Measurements from ENCODE around the gene ANKRD28. TPM values are rescaled to one million over a fixed set of nuclear protein-coding genes. Genes with fewer than 3 reads are reported as not detected.
A peak's percentile ranks its signal among the peaks of the same experiment; 100 is the strongest.

ANKRD28 gene
- total RNA-seq, 4 donors from 2014 or later: 39.0 to 81.1 (median 49.5) TPM

DNA sequence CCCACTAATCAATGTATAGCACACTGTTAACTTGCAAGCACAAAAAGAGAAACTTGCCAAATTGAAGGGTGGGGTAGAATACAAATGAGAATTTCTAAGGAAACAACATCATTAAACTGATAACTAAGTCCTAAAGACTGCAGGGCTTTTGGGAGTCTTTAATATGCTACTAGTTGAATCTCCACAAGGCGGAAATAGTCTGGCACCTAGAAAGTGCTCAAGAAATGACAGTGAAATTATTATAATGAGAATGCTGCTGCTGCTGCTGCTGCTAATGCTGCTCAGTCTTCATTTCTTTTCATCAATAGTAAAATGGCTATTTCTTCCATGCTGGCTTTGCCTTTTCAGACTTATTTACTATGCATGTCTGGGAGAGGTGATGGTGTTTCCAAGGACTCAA is 104.4 kb downstream of the ANKRD28 start:
- H3K4me1 ChIP-seq: no peaks in the 10 kb centered on the region
- H3K36me3 ChIP-seq: peaks cover 0 to 34% (median 14%) of the 10 kb centered on the region in 4 donors
- H3K4me3 ChIP-seq: no peak overlapping the region
- WGBS, 2 donors (ENCODE audit: low coverage in 1 of 2): 57 to 60% methylated on average over 1 of the region's 1 CpG
- H3K27me3 ChIP-seq: no peaks in the 10 kb centered on the region
- no peak overlapping the region for H3K27ac ChIP-seq
- in situ Hi-C loops (cut with MboI; ENCODE audit: low pct_ligation_motif_present in 1 of 4, low pct_unique_long_range_greater_than_20kb in 1 of 4, low sequenced_read_pairs in 3 of 4) (no loop called here), intact Hi-C loops (cut with DNase I; ENCODE audit: low total_unique reads) (no loop called here)
- DNase-seq: no peak
- no peaks in the 10 kb centered on the region for H3K9me3 ChIP-seq
- TF ChIP-seq POLR2A (IDR thresholded peaks at IDR 0.05) (no peak), POLR2AphosphoS5 (IDR thresholded peaks at IDR 0.05) (no peak), EP300 (IDR thresholded peaks at IDR 0.05; ENCODE audit: low read depth) (no peak)
- TF ChIP-seq, protein P1, sequence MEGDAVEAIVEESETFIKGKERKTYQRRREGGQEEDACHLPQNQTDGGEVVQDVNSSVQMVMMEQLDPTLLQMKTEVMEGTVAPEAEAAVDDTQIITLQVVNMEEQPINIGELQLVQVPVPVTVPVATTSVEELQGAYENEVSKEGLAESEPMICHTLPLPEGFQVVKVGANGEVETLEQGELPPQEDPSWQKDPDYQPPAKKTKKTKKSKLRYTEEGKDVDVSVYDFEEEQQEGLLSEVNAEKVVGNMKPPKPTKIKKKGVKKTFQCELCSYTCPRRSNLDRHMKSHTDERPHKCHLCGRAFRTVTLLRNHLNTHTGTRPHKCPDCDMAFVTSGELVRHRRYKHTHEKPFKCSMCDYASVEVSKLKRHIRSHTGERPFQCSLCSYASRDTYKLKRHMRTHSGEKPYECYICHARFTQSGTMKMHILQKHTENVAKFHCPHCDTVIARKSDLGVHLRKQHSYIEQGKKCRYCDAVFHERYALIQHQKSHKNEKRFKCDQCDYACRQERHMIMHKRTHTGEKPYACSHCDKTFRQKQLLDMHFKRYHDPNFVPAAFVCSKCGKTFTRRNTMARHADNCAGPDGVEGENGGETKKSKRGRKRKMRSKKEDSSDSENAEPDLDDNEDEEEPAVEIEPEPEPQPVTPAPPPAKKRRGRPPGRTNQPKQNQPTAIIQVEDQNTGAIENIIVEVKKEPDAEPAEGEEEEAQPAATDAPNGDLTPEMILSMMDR (IDR thresholded peaks at IDR 0.05): peak in 1 of 5 experiments; percentile 3

- Histone ChIP-seq H3K36me3 (peaks cover 0 to 44% (median 12%) of the 10 kb centered on the region in 4 donors), H3K27me3 (no peaks in the 10 kb centered on the region), H3K27ac (no peak overlapping the region), H3K4me1 (no peaks in the 10 kb centered on the region), H3K9me3 (no peaks in the 10 kb centered on the region), H3K4me3 (no peak overlapping the region)
- in situ Hi-C loops (cut with MboI; ENCODE audit: low pct_ligation_motif_present in 1 of 4, low pct_unique_long_range_greater_than_20kb in 1 of 4, low sequenced_read_pairs in 3 of 4): no loop called here
- DNase-seq: no peak
- intact Hi-C loops (cut with DNase I; ENCODE audit: low total_unique reads): no loop called here
- WGBS, 2 donors (ENCODE audit: low coverage in 1 of 2): 93 to 100% methylated on average over 4 to 5 of the region's 5 CpGs
- TF ChIP-seq POLR2A (IDR thresholded peaks at IDR 0.05) (no peak), EP300 (IDR thresholded peaks at IDR 0.05; ENCODE audit: low read depth) (no peak), POLR2AphosphoS5 (IDR thresholded peaks at IDR 0.05) (no peak)
- TF ChIP-seq, protein P1 (IDR thresholded peaks at IDR 0.05): no peak
Observed at GRCh38 chr3:15690748-15691147, 107.0 kb downstream of the ANKRD28 start.

GRCh38 chr3:15690230-15690629 is 107.5 kb downstream of the ANKRD28 start:
- intact Hi-C loops (cut with DNase I; ENCODE audit: low total_unique reads) (no loop called here), in situ Hi-C loops (cut with MboI; ENCODE audit: low pct_ligation_motif_present in 1 of 4, low pct_unique_long_range_greater_than_20kb in 1 of 4, low sequenced_read_pairs in 3 of 4) (no loop called here)
- 88 to 90% methylated on average over 3 to 4 of the region's 4 CpGs for WGBS, 2 donors (ENCODE audit: low coverage in 1 of 2)
- Histone ChIP-seq H3K9me3 (no peaks in the 10 kb centered on the region), H3K4me1 (no peaks in the 10 kb centered on the region), H3K4me3 (no peak overlapping the region), H3K36me3 (peaks cover 0 to 46% (median 10%) of the 10 kb centered on the region in 4 donors), H3K27ac (no peak overlapping the region), H3K27me3 (no peaks in the 10 kb centered on the region)
- TF ChIP-seq, protein P1 (IDR thresholded peaks at IDR 0.05): no peak
- TF ChIP-seq EP300 (IDR thresholded peaks at IDR 0.05; ENCODE audit: low read depth) (no peak), POLR2A (IDR thresholded peaks at IDR 0.05) (no peak), POLR2AphosphoS5 (IDR thresholded peaks at IDR 0.05) (no peak)
- no peak for DNase-seq

- 87 to 88% methylated on average over 5 to 7 of the region's 7 CpGs for WGBS, 2 donors (ENCODE audit: low coverage in 1 of 2)
- no peak for DNase-seq
- Histone ChIP-seq H3K27ac (no peak overlapping the region), H3K4me3 (no peak overlapping the region), H3K27me3 (no peaks in the 10 kb centered on the region), H3K4me1 (peaks cover 0 to 20% (median 1%) of the 10 kb centered on the region in 4 donors), H3K9me3 (no peaks in the 10 kb centered on the region), H3K36me3 (peaks cover 0 to 31% (median 12%) of the 10 kb centered on the region in 4 donors)
- intact Hi-C loops (cut with DNase I; ENCODE audit: low total_unique reads): no loop called here
- no peak for TF ChIP-seq EP300 (IDR thresholded peaks at IDR 0.05; ENCODE audit: low read depth)
- no peak for TF ChIP-seq POLR2A (IDR thresholded peaks at IDR 0.05)
- no peak for TF ChIP-seq POLR2AphosphoS5 (IDR thresholded peaks at IDR 0.05)
- TF ChIP-seq, protein P1 (IDR thresholded peaks at IDR 0.05): no peak
- in situ Hi-C loops (cut with MboI; ENCODE audit: low pct_ligation_motif_present in 1 of 4, low pct_unique_long_range_greater_than_20kb in 1 of 4, low sequenced_read_pairs in 3 of 4): no loop called here
Observed at GRCh38 chr3:15685927-15686326, 111.9 kb downstream of the ANKRD28 start.

Measured in transverse colon (tissue), 4 donors.